GM20000 (cell line): ENCODE measurements around the gene USP33.
A peak's percentile ranks its signal among the peaks of the same experiment; 100 is the strongest.

Source experiments
- DNase-seq: peaks from one replicate; pipeline ENCODE4 v3.0.0; 2012; ENCODE audit warnings: low spot score
- TF ChIP-seq, protein P1 (sequence below): IDR thresholded peaks from 2 replicates; pipeline ENCODE4 v1.5.1; 2012; ENCODE audit warnings: mild to moderate bottlenecking, control low read depth; ENCODE audit errors: extremely low read depth, missing control alignments

USP33 gene

DNA sequence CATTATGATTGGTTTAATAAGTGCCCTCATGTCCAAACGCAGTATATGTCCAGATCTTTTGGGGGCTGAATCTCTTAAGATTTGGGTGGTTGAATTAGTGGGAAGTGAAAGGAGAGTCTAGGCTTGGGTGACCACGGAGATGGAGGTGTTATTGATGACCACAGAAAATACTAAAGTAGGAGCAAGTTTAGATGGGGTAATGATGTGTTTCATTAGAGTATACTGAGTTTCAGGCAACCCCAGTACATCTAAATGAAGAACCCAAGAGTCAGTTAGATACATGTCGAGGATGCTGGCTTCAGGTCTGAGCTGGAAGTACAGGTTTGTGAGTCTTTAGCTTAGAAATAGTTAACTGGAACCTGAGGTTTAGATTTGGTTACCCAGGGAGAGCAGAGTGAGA, 70.7 kb downstream of the USP33 start:
- peak; percentile 16 for DNase-seq
- TF ChIP-seq, protein P1, sequence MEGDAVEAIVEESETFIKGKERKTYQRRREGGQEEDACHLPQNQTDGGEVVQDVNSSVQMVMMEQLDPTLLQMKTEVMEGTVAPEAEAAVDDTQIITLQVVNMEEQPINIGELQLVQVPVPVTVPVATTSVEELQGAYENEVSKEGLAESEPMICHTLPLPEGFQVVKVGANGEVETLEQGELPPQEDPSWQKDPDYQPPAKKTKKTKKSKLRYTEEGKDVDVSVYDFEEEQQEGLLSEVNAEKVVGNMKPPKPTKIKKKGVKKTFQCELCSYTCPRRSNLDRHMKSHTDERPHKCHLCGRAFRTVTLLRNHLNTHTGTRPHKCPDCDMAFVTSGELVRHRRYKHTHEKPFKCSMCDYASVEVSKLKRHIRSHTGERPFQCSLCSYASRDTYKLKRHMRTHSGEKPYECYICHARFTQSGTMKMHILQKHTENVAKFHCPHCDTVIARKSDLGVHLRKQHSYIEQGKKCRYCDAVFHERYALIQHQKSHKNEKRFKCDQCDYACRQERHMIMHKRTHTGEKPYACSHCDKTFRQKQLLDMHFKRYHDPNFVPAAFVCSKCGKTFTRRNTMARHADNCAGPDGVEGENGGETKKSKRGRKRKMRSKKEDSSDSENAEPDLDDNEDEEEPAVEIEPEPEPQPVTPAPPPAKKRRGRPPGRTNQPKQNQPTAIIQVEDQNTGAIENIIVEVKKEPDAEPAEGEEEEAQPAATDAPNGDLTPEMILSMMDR: no peak

DNA sequence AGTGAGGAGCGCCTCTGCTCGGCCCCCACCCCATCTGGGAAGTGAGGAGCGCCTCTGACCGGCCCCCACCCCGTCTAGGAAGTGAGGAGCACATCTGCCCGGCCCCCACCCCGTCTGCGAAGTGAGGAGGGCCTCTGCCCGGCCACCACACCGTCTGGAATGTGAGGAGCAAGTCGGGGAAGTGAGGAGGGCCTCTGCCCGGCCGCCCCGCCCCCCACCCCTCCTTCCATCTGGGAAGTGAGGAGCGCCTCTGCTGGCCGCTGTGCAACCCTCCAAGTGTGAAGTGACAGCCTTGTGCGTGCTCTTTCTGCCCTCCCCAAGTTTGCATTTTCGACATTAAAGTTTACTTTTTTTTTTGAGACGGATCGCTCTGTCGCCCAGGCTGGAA, 72.1 kb downstream of the USP33 start:
- TF ChIP-seq, protein P1: peak; percentile 18
- DNase-seq: no peak

DNA sequence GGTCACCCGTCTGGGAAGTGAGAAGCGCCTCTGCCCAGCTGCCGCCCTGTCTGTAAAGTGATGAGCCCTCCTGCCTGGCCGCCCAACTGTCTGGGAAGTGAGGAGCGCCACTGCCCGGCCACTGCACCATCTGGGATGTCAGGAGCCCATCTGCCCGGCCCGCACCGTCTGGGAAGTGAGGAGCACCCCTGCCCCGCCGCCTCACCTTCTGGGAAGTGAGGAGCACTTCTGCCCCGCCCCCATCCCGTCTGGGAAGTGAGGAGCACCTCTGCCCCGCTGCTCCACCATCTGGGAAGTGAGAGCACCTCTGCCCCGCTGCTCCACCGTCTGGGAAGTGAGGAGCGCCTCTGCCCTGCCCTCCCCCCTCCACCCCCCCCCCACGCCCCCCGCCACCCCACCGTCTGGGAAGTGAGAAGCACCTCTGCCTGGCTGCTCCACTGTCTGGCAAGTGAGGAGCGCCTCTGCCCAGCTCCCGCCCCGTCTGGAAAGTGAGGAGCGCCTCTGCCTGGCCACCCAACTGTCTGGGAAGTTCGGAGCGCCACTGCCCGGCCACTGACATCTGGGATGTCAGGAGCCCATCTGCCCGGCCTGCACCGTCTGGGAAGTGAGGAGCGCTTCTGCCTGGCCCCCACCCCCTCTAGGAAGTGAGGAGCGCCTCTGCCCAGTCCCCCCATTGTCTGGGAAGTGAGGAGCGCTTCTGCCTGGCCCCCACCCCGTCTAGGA, 72.7 kb downstream of the USP33 start:
- TF ChIP-seq, protein P1: no peak

GRCh38 chr1:77683160-77684148, 76.2 kb downstream of the USP33 start:
- peak; percentile 91 for DNase-seq
- TF ChIP-seq, protein P1: peak; percentile 79

More for the DNA sequence above, 72.7 kb downstream of the USP33 start:
- DNase-seq: no peak

DNA sequence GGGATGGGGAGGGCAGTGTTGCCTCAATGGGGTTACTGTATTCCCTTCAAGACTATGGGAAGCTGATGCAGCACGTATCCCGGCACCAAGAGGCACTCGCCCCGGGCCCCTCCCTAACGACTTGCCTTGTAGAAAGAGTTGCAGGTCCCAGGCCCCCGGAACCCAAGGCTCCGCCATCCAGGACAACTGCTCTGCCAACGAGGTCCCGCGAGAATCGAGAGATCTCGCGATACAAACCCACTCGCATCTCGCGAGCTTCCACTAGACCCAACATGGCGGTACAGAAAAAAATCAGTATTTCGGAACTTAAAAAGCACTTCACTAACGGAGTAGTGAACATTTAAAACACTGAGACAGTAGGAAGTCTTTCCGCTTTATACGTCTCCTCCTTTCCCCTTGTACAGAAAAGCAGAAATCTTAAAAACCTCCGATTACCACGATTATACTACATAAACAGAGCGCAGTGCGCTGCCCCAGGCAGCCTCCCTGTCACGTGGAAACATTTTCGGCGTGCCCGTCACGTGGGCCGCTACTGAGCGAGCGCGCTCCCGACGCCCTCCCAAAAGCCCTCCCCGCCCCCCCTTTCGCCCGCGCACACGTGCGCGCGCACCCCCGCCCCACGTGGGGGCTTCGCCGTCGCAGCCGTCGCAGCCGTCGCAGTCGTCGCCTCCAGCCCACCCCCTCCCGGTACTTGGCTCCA, 77.0 kb downstream of the USP33 start, which contains the start of gene ZZZ3:
ZZZ3 (minus strand) TSS at position 199 of the 700 bp plus-strand sequence. CDS start 49,304 bp downstream, outside the sequence.
- TF ChIP-seq, protein P1: no peak
- DNase-seq: peak; percentile 91

DNA sequence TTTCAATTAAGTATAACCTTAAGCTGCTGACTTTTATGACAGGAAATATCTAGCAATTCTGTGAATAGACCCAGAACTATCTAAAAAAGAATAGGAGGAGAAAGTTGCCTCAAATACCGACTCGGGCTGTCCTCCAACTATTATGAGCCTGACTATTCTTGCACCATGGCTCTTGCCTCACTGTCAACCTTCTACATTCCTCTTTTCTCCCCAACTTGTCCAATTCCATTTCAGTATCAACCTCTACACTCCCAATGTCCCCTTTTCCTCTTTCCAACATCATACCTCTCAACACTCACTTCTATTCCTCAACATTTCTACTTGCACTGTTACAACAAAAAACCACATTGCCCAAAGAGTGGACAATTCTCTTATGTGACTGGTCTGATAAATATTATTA, 79.5 kb downstream of the USP33 start:
- TF ChIP-seq, protein P1: no peak
- no peak for DNase-seq
